Pancreas (tissue), 10 donors: ENCODE measurements around the gene NINL. TPM values are rescaled to one million over a fixed set of nuclear protein-coding genes. Genes with fewer than 3 reads are reported as not detected.
"Not testable (repeated sequence)": the region's sequence is repeated elsewhere in the genome, so short reads cannot be mapped to it uniquely, and the experiment has no call there.

Source experiments
- ATAC-seq, 4 donors: fragments of 200-7000 bp; cut with Tn5 transposase; one replicate each; pipeline versions ENCODE4 v1.8.0 to v1.9.1; 2020; ENCODE audit warnings: mild to moderate bottlenecking in 4 of 4, moderate library complexity in 4 of 4
- DNase-seq, 6 donors: peaks; one replicate each; pipeline ENCODE4 v3.0.0-alpha.2; 2020
- FAIRE-seq: peaks from 2 replicates; lab custom pipeline; 2012; peaks lifted over from hg19 to GRCh38; lab: Jason Lieb, UNC
- H3K27ac ChIP-seq, 4 donors: fragments of 200-600 bp; sonication (generic); 1 replicate in 3 of 4; 2 replicates in 1 of 4; pipeline versions ENCODE4 v1.5.0 to v1.8.0; 2020
- H3K27me3 ChIP-seq, 4 donors: fragments of 200-600 bp; one replicate each; pipeline ENCODE4 v1.8.0; 2021
- H3K36me3 ChIP-seq, 3 donors: fragments of 200-600 bp; sonication (generic) in 1 of 3; one replicate each; pipeline versions ENCODE4 v1.5.0 to v1.8.0; 2020 to 2021
- H3K4me1 ChIP-seq, 3 donors: fragments of 200-600 bp; one replicate each; pipeline ENCODE4 v1.8.0; 2021
- H3K4me3 ChIP-seq, 4 donors: fragments of 200-600 bp; sonication (generic) in 2 of 4; one replicate each; pipeline versions ENCODE4 v1.5.0 to v1.8.0; 2020 to 2021
- H3K9me3 ChIP-seq, 4 donors: fragments of 200-600 bp; one replicate each; pipeline ENCODE4 v1.8.0; 2021
- CTCF ChIP-seq, 4 donors: fragments of 200-600 bp; sonication (generic) in 3 of 4; IDR thresholded peaks; one replicate each; pipeline versions ENCODE4 v1.5.0 to v1.8.0; 2021; ENCODE audit warnings: antibody characterized with exemption in 4 of 4
- WGBS, 2 donors: extraction: QIAGEN DNeasy Blood & Tissue Kit; methylation state at CpG; one replicate each; pipeline ENCODE4 v1.1.7; 2013; 5-methylcytosine and 5-hydroxymethylcytosine counted together
- intact Hi-C, 3 donors: fragments of 100-400 bp; cut with DNase I; formaldehyde crosslinking; loops; one replicate each; pipeline versions ENCODE4 v1.11.1 to v1.14.2; 2022
- polyA plus RNA-seq, 2 donors: library from polyadenylated mRNA; stranded (reverse); fragments of 200-250 nt; gene quantifications; one replicate each; pipeline ENCODE4 v1.2.3, GENCODE V29; 2013
- total RNA-seq, 6 donors: library from RNA; stranded (reverse); fragmentation: NEBNext Ultra II Directional in 4 of 6; extraction: Animal tissue kit (Norgen Biotek cat#: 25700) in 4 of 6; gene quantifications; one replicate each; pipeline versions ENCODE4 v1.2.1 to v1.2.4, GENCODE V29; 2021 to 2023
- donor health status: healthy with polysubstance abuse.
- donor health status: DM: no; HTN: no; CAD: no; lungs with moderate emphysema.
- donor health status: DM: no; HTN: no; CAD: no.
- donor health status: control.
- donor health status: control.
- donor health status: Bipolar disorder and iron deficiency.
- donor health status: DM: yes; HTN: yes; CAD: no.
- donor health status: DM: no; HTN: no; CAD: no.
- donor health status: DM: no; HTN: no; CAD: no.
- donor health status: DM: yes; HTN: yes; CAD: no.

Gene NINL
- total and polyA plus RNA-seq, 8 donors, result 5.1 to 19.4 (median 6.5) TPM

- TF ChIP-seq CTCF (IDR thresholded peaks at IDR 0.05), result no peak
- no peak for ATAC-seq
- Histone ChIP-seq H3K27ac (no peak overlapping the region), H3K4me1 (no peaks in the 10 kb centered on the region), H3K27me3 (no peaks in the 10 kb centered on the region), H3K36me3 (no peaks in the 10 kb centered on the region), H3K4me3 (no peak overlapping the region), H3K9me3 (no peaks in the 10 kb centered on the region)
- intact Hi-C loops, result no loop called here
- FAIRE-seq, result no peak
- 86 to 94% methylated on average over 7 of the region's 7 CpGs for WGBS, 2 donors
- no peak for DNase-seq
These were observed 3.2 kb upstream of the NINL start for GRCh38 chr20:25588491-25588890.

- Histone ChIP-seq H3K4me3 (no peak overlapping the region), H3K9me3 (no peaks in the 10 kb centered on the region), H3K27me3 (no peaks in the 10 kb centered on the region), H3K4me1 (no peaks in the 10 kb centered on the region), H3K27ac (no peak overlapping the region), H3K36me3 (no peaks in the 10 kb centered on the region)
- ATAC-seq (no peak), FAIRE-seq (no peak), DNase-seq (no peak)
- 77 to 81% methylated on average over 5 of the region's 5 CpGs for WGBS, 2 donors
- TF ChIP-seq CTCF (IDR thresholded peaks at IDR 0.05), result no peak
- intact Hi-C loops, result no loop called here
These were observed 2.2 kb upstream of the NINL start for GRCh38 chr20:25587536-25587935.

GRCh38 chr20:25586877-25587276 is 1.5 kb upstream of the NINL start:
- H3K4me1 ChIP-seq, result no peaks in the 10 kb centered on the region
- DNase-seq, result no peak
- H3K27me3 ChIP-seq, result no peaks in the 10 kb centered on the region
- 83 to 88% methylated on average over 11 of the region's 11 CpGs for WGBS, 2 donors
- FAIRE-seq, result no peak
- no peak for ATAC-seq
- H3K9me3 ChIP-seq, result no peaks in the 10 kb centered on the region
- intact Hi-C loops, result no loop called here
- no peaks in the 10 kb centered on the region for H3K36me3 ChIP-seq
- no peak overlapping the region for H3K27ac ChIP-seq
- no peak overlapping the region for H3K4me3 ChIP-seq
- TF ChIP-seq CTCF (IDR thresholded peaks at IDR 0.05), result no peak

- H3K4me1 ChIP-seq, DNase-seq, FAIRE-seq, intact Hi-C loops, H3K4me3 ChIP-seq, H3K36me3 ChIP-seq, ATAC-seq, H3K9me3 ChIP-seq, H3K27me3 ChIP-seq, H3K27ac ChIP-seq: not testable (repeated sequence)
- WGBS, 2 donors, result 83 to 88% methylated on average over 7 of the region's 7 CpGs
These were observed 1.7 kb downstream of the NINL start for GRCh38 chr20:25583607-25584006.

GRCh38 chr20:25580711-25581110 is 4.6 kb downstream of the NINL start:
- Histone ChIP-seq H3K4me1 (no peaks in the 10 kb centered on the region), H3K36me3 (no peaks in the 10 kb centered on the region), H3K27me3 (no peaks in the 10 kb centered on the region), H3K9me3 (no peaks in the 10 kb centered on the region), H3K27ac (no peak overlapping the region), H3K4me3 (no peak overlapping the region)
- TF ChIP-seq CTCF (IDR thresholded peaks at IDR 0.05), result no peak
- DNase-seq, result peak in 1 of 6 donors; percentile 15
- ATAC-seq, result no peak
- no peak for FAIRE-seq
- intact Hi-C loops, result no loop called here
- 30 to 32% methylated on average over 4 of the region's 4 CpGs for WGBS, 2 donors
